Measurements from ENCODE around the gene EPS8.

The EPS8 gene

GRCh38 chr12:15716581-15716980 is 72.6 kb downstream of the EPS8 start:
- TF ChIP-seq, protein P1, sequence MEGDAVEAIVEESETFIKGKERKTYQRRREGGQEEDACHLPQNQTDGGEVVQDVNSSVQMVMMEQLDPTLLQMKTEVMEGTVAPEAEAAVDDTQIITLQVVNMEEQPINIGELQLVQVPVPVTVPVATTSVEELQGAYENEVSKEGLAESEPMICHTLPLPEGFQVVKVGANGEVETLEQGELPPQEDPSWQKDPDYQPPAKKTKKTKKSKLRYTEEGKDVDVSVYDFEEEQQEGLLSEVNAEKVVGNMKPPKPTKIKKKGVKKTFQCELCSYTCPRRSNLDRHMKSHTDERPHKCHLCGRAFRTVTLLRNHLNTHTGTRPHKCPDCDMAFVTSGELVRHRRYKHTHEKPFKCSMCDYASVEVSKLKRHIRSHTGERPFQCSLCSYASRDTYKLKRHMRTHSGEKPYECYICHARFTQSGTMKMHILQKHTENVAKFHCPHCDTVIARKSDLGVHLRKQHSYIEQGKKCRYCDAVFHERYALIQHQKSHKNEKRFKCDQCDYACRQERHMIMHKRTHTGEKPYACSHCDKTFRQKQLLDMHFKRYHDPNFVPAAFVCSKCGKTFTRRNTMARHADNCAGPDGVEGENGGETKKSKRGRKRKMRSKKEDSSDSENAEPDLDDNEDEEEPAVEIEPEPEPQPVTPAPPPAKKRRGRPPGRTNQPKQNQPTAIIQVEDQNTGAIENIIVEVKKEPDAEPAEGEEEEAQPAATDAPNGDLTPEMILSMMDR (IDR thresholded peaks at IDR 0.05; ENCODE audit: extremely low read depth, missing control alignments) = no peak
- no peak for DNase-seq (ENCODE audit: low spot score)

GRCh38 chr12:15714256-15714655 is 74.9 kb downstream of the EPS8 start:
- no peak for DNase-seq (ENCODE audit: low spot score)
- TF ChIP-seq, protein P1 (IDR thresholded peaks at IDR 0.05; ENCODE audit: extremely low read depth, missing control alignments) = no peak

GRCh38 chr12:15712823-15713660 is 76.1 kb downstream of the EPS8 start:
- TF ChIP-seq, protein P1 (IDR thresholded peaks at IDR 0.05; ENCODE audit: extremely low read depth, missing control alignments) = no peak
- DNase-seq (ENCODE audit: low spot score) = no peak

GRCh38 chr12:15712160-15712559 is 77.0 kb downstream of the EPS8 start:
- no peak for DNase-seq (ENCODE audit: low spot score)
- TF ChIP-seq, protein P1 (IDR thresholded peaks at IDR 0.05; ENCODE audit: extremely low read depth, missing control alignments) = no peak

GRCh38 chr12:15710860-15711510 is 78.2 kb downstream of the EPS8 start:
- no peak for DNase-seq (ENCODE audit: low spot score)
- TF ChIP-seq, protein P1 (IDR thresholded peaks at IDR 0.05; ENCODE audit: extremely low read depth, missing control alignments) = no peak

DNA sequence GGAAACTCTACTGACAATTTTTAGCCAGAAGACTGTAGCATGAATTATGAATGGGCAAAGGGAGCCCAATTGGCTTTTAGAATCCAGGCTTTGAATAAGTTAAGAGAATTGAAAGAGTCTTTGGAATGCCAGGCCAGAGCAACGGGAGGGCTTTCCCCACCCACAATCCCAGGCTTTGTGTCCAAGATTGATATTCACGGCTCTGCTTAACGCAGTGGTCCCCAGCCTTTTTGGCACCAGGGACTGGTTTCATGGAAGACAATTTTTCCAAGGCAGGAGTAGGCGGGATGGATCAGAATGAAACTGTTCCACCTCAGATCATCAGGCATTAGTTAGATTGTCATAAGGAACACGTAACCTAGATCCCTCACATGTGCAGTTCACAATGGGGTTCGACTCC is 79.6 kb downstream of the EPS8 start:
- DNase-seq (ENCODE audit: low spot score) = no peak
- TF ChIP-seq, protein P1 (IDR thresholded peaks at IDR 0.05; ENCODE audit: extremely low read depth, missing control alignments) = no peak

GRCh38 chr12:15708396-15709076 is 80.7 kb downstream of the EPS8 start:
- DNase-seq (ENCODE audit: low spot score) = no peak
- TF ChIP-seq, protein P1 (IDR thresholded peaks at IDR 0.05; ENCODE audit: extremely low read depth, missing control alignments) = no peak
